ENCODE measurements around the gene FGF18. TPM values are rescaled to one million over a fixed set of nuclear protein-coding genes. Genes with fewer than 3 reads are reported as not detected.

FGF18 gene
- total RNA-seq, 1 donor from 2014 or later = not detected

- ATAC-seq (ENCODE audit: low read depth) = no peak
- POLR2A ChIA-PET = interaction anchor here (1.4 to 2.2 kb wide), 2 partner anchors 13 to 18 kb away, joined by 3 to 13 read pairs; partner anchors contain the start of gene NPM1
- CTCF ChIA-PET = no interaction called here
These were observed 13.8 kb upstream of the FGF18 start for GRCh38 chr5:171405615-171406014.

GRCh38 chr5:171407234-171407633, 12.2 kb upstream of the FGF18 start:
- intact Hi-C loops (cut with micrococcal nuclease) = no loop called here
- POLR2A ChIA-PET = no interaction called here
- H3K4me1 Mint-ChIP-seq = no peaks in the 10 kb centered on the region
- no peak overlapping the region for H3K4me3 Mint-ChIP-seq
- H3K27me3 Mint-ChIP-seq = no peaks in the 10 kb centered on the region
- DNase-seq = no peak
- no peak for ATAC-seq (ENCODE audit: low read depth)
- CTCF ChIA-PET = no interaction called here
- TF ChIP-seq CTCF (IDR thresholded peaks at IDR 0.05) = no peak
- H3K9me3 Mint-ChIP-seq = no peaks in the 10 kb centered on the region
- peaks cover 74% of the 10 kb centered on the region for H3K36me3 Mint-ChIP-seq (ENCODE audit: low read depth)
- H3K27ac Mint-ChIP-seq = no peak overlapping the region

More at GRCh38 chr5:171405615-171406014, 13.8 kb upstream of the FGF18 start:
- no peak for TF ChIP-seq CTCF (IDR thresholded peaks at IDR 0.05)
- no peak overlapping the region for H3K27ac Mint-ChIP-seq
- intact Hi-C loops (cut with micrococcal nuclease) = no loop called here
- H3K4me3 Mint-ChIP-seq = no peak overlapping the region
- no peak for DNase-seq
- no peaks in the 10 kb centered on the region for H3K9me3 Mint-ChIP-seq
- H3K4me1 Mint-ChIP-seq = no peaks in the 10 kb centered on the region
- peaks cover 73% of the 10 kb centered on the region for H3K36me3 Mint-ChIP-seq (ENCODE audit: low read depth)
- H3K27me3 Mint-ChIP-seq = no peaks in the 10 kb centered on the region

- no peak overlapping the region for H3K27ac Mint-ChIP-seq
- intact Hi-C loops (cut with micrococcal nuclease) = no loop called here
- POLR2A ChIA-PET = interaction anchor here (1.0 kb wide), 1 partner anchor 8 kb away, joined by 3 read pairs; no protein-coding TSS in a partner anchor
- CTCF ChIA-PET = interaction anchor here (1.4 kb wide), 1 partner anchor 14 kb away, joined by 4 read pairs; no protein-coding TSS in a partner anchor
- ATAC-seq (ENCODE audit: low read depth) (no peak), DNase-seq (no peak)
- H3K4me3 Mint-ChIP-seq = no peak overlapping the region
- H3K36me3 Mint-ChIP-seq (ENCODE audit: low read depth) = peaks cover 92% of the 10 kb centered on the region
- no peak for TF ChIP-seq CTCF (IDR thresholded peaks at IDR 0.05)
- no peaks in the 10 kb centered on the region for H3K27me3 Mint-ChIP-seq
- no peaks in the 10 kb centered on the region for H3K9me3 Mint-ChIP-seq
- no peaks in the 10 kb centered on the region for H3K4me1 Mint-ChIP-seq
These were observed 10.0 kb upstream of the FGF18 start for GRCh38 chr5:171409164-171410136.

GRCh38 chr5:171410181-171410580, 9.3 kb upstream of the FGF18 start:
- intact Hi-C loops (cut with micrococcal nuclease) = no loop called here
- Mint-ChIP-seq H3K4me1 (no peaks in the 10 kb centered on the region), H3K27ac (no peak overlapping the region), H3K36me3 (ENCODE audit: low read depth) (peaks cover 85% of the 10 kb centered on the region), H3K9me3 (no peaks in the 10 kb centered on the region), H3K27me3 (no peaks in the 10 kb centered on the region), H3K4me3 (no peak overlapping the region)
- ChIA-PET POLR2A (interaction anchor here (1.0 kb wide), 1 partner anchor 9 kb away, joined by 3 read pairs; no protein-coding TSS in a partner anchor), CTCF (no interaction called here)
- ATAC-seq (ENCODE audit: low read depth) (no peak), DNase-seq (no peak)
- TF ChIP-seq CTCF (IDR thresholded peaks at IDR 0.05) = no peak

- ATAC-seq (ENCODE audit: low read depth) = no peak
- DNase-seq = no peak
- CTCF ChIA-PET = no interaction called here
- Mint-ChIP-seq H3K27ac (no peak overlapping the region), H3K4me1 (no peaks in the 10 kb centered on the region), H3K36me3 (ENCODE audit: low read depth) (peaks cover 66% of the 10 kb centered on the region), H3K9me3 (no peaks in the 10 kb centered on the region), H3K27me3 (no peaks in the 10 kb centered on the region), H3K4me3 (no peak overlapping the region)
- intact Hi-C loops (cut with micrococcal nuclease) = no loop called here
- no peak for TF ChIP-seq CTCF (IDR thresholded peaks at IDR 0.05)
- POLR2A ChIA-PET = no interaction called here
These were observed 7.3 kb upstream of the FGF18 start for GRCh38 chr5:171412186-171412585.
